HG02852 (cell line): ENCODE data around the gene EVI5.

Experiments used
- ATAC-seq: cut with Tn5 transposase; IDR thresholded peaks from one replicate; pipeline ENCODE4 v1.9.1; 2021; ENCODE audit warnings: mild to moderate bottlenecking, moderate library complexity; ENCODE audit not compliant: unreplicated experiment

EVI5 gene

GRCh38 chr1:92784639-92785500, at the start of gene EVI5:
Gene EVI5, minus strand, starts transcription at chr1:92785108. Its CDS starts 48,562 bp downstream, at chr1:92736546.
- peak; percentile 93 for ATAC-seq

GRCh38 chr1:92834617-92835016, 49.7 kb upstream of the EVI5 start:
- ATAC-seq = no peak

GRCh38 chr1:92833840-92834239, 48.9 kb upstream of the EVI5 start:
- no peak for ATAC-seq

- no peak for ATAC-seq
Observed at GRCh38 chr1:92832537-92833114, 47.7 kb upstream of the EVI5 start.

- ATAC-seq = peak; percentile 95
Observed at GRCh38 chr1:92831762-92832536, 47.0 kb upstream of the EVI5 start, which contains the start of gene RPL5. Gene RPL5, plus strand, starts transcription at chr1:92832040. Its CDS starts 75 bp downstream, at chr1:92832115.

GRCh38 chr1:92831368-92831761, 46.5 kb upstream of the EVI5 start:
- ATAC-seq = no peak

- ATAC-seq = no peak
Observed at GRCh38 chr1:92826792-92827191, 41.9 kb upstream of the EVI5 start.

- no peak for ATAC-seq
Observed at GRCh38 chr1:92822879-92823278, 38.0 kb upstream of the EVI5 start.

- ATAC-seq = no peak
Observed at GRCh38 chr1:92820551-92820950, 35.6 kb upstream of the EVI5 start.

- no peak for ATAC-seq
Observed at GRCh38 chr1:92820024-92820423, 35.1 kb upstream of the EVI5 start.

- peak; percentile 83 for ATAC-seq
Observed at GRCh38 chr1:92817986-92818764, 33.3 kb upstream of the EVI5 start.

- ATAC-seq = no peak
Observed at GRCh38 chr1:92817137-92817697, 32.3 kb upstream of the EVI5 start.

- no peak for ATAC-seq
Observed at GRCh38 chr1:92816732-92817131, 31.8 kb upstream of the EVI5 start.

- no peak for ATAC-seq
Observed at GRCh38 chr1:92808381-92808780, 23.5 kb upstream of the EVI5 start.

GRCh38 chr1:92805216-92805615, 20.3 kb upstream of the EVI5 start:
- ATAC-seq = no peak

- peak; percentile 85 for ATAC-seq
Observed at GRCh38 chr1:92804721-92805201, 19.9 kb upstream of the EVI5 start.

- no peak for ATAC-seq
Observed at GRCh38 chr1:92803140-92803887, 18.4 kb upstream of the EVI5 start.

- ATAC-seq = no peak
Observed at GRCh38 chr1:92797961-92798360, 13.1 kb upstream of the EVI5 start.

GRCh38 chr1:92797297-92797696, 12.4 kb upstream of the EVI5 start:
- ATAC-seq = no peak

- no peak for ATAC-seq
Observed at GRCh38 chr1:92795166-92795565, 10.3 kb upstream of the EVI5 start.
